T-cell (primary cell): ENCODE measurements around the gene SPAAR. TPM values are rescaled to one million over a fixed set of nuclear protein-coding genes. Genes with fewer than 3 reads are reported as not detected.
A peak's percentile ranks its signal among the peaks of the same experiment; 100 is the strongest.

Source experiments
- ATAC-seq, 4 experiments: fragments of 200-7000 bp in 3 of 4; fragments of 150-1000 bp in 1 of 4; cut with Tn5 transposase; replicated peaks in 1 of 4; 1 replicate in 3 of 4; 2 replicates in 1 of 4; pipeline ENCODE4 v1.10.0; 2021; ENCODE audit warnings: moderate library complexity in 3 of 4, mild to moderate bottlenecking in 2 of 4, moderate number of reproducible peaks in 1 of 4
- CTCF ChIA-PET, 2 donors: fragments of 300-600 bp; sonication (Branson Sonifier 250); formaldehyde crosslinking; loops; one replicate each; lab custom pipeline; 2022; ENCODE audit warnings: antibody characterized with exemption in 2 of 2; lab: Charles Lee
- POLR2A ChIA-PET, 2 donors: fragments of 300-600 bp; sonication (Branson Sonifier 250); formaldehyde crosslinking; loops; one replicate each; lab custom pipeline; 2022; ENCODE audit warnings: antibody characterized with exemption in 2 of 2; lab: Charles Lee
- DNase-seq, 35 experiments: peaks; one replicate each; pipeline versions ENCODE4 v3.0.0 to v3.0.0-alpha.2; 2013 to 2023
- H3K27ac ChIP-seq: one replicate; pipeline ENCODE4 v1.5.1; 2013; ENCODE audit warnings: low read length
- H3K27me3 ChIP-seq, 2 experiments: replicated peaks in 1 of 2; 1 replicate in 1 of 2; 2 replicates in 1 of 2; pipeline versions ENCODE4 v1.6.1 to v1.7.0; 2013; ENCODE audit warnings: low read length in 1 of 2, mixed read lengths in 1 of 2; ENCODE audit not compliant: control insufficient read depth in 2 of 2, insufficient read depth in 2 of 2; ENCODE audit errors: extremely low read depth in 1 of 2
- H3K36me3 ChIP-seq, 2 donors: 1 replicate in 1 of 2; 2 replicates in 1 of 2; pipeline versions ENCODE4 v1.6.1 to v1.7.0; 2013; ENCODE audit warnings: low read length in 1 of 2; ENCODE audit not compliant: control insufficient read depth in 2 of 2, insufficient read depth in 1 of 2; ENCODE audit errors: extremely low read depth in 1 of 2
- H3K4me1 ChIP-seq, 2 experiments: 1 replicate in 1 of 2; 2 replicates in 1 of 2; pipeline versions ENCODE4 v1.6.1 to v1.7.0; 2013; ENCODE audit warnings: low read length in 2 of 2, mixed read lengths in 1 of 2; ENCODE audit not compliant: insufficient read depth in 2 of 2, control insufficient read depth in 1 of 2; ENCODE audit errors: extremely low read depth in 1 of 2
- H3K4me3 ChIP-seq, 2 donors: 1 replicate in 1 of 2; 2 replicates in 1 of 2; pipeline versions ENCODE4 v1.5.1 to v1.7.0; 2013; ENCODE audit warnings: mild to moderate bottlenecking in 2 of 2, low read length in 1 of 2, moderate library complexity in 1 of 2; ENCODE audit not compliant: control insufficient read depth in 1 of 2; ENCODE audit errors: extremely low read depth in 1 of 2
- H3K9me3 ChIP-seq: 2 replicates; pipeline ENCODE4 v1.7.0; 2013
- H3K27ac Mint-ChIP-seq, 2 donors: one replicate each; pipeline ENCODE4 v1.8.0; 2020 to 2021; ENCODE audit warnings: mild to moderate bottlenecking in 2 of 2, mixed read lengths in 2 of 2
- H3K27me3 Mint-ChIP-seq, 2 donors: one replicate each; pipeline ENCODE4 v1.8.0; 2021 to 2022; ENCODE audit warnings: mixed read lengths in 2 of 2
- H3K36me3 Mint-ChIP-seq: one replicate; pipeline ENCODE4 v1.8.0; 2021; ENCODE audit warnings: mixed read lengths
- H3K4me1 Mint-ChIP-seq, 3 donors: one replicate each; pipeline ENCODE4 v1.8.0; 2020 to 2022; ENCODE audit warnings: mixed read lengths in 3 of 3, mild to moderate bottlenecking in 1 of 3
- H3K4me3 Mint-ChIP-seq, 3 donors: one replicate each; pipeline ENCODE4 v1.8.0; 2020 to 2022; ENCODE audit warnings: mild to moderate bottlenecking in 3 of 3, mixed read lengths in 3 of 3, moderate library complexity in 3 of 3
- H3K9me3 Mint-ChIP-seq, 3 donors: one replicate each; pipeline ENCODE4 v1.8.0; 2020 to 2022; ENCODE audit warnings: mixed read lengths in 3 of 3
- WGBS: methylation state at CpG from one replicate; pipeline ENCODE4 v1.1.5; 2013; ENCODE audit warnings: missing lambda C conversion rate; ENCODE audit not compliant: insufficient coverage; 5-methylcytosine and 5-hydroxymethylcytosine counted together
- total RNA-seq, 35 experiments: library from RNA in 6 of 35; stranded (reverse) in 6 of 35; fragments of 120-200 nt in 1 of 35; gene quantifications; one replicate each; pipeline versions ENCODE4 v1.2.1 to v1.2.4 and lab custom pipeline; 2013 to 2026

Gene SPAAR
- total RNA-seq, 5 donors from 2014 or later (not counting 1 experiment from before 2014, with no cell fraction given): not detected

DNA sequence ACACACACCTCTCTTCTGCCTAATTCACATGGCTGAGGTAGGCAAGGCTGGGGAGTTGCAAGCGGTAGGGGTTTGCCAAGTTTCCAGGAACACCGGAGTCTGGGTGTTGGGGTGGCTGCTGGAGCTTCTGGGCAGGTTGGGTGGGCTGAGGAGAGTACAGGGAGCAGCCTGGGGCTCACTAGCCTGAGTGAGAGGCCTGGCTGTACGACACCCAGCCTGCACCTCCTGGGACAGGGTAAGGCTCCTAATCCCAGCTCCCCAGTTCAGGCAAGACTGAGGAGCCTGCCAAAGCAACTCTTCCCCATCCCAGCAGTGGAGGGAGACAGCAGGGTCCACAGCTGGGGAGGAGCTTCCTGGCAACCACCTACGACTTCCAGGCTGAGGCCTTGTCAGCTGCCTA, 8.0 kb downstream of the SPAAR start:
- H3K27me3 ChIP-seq: no peaks in the 10 kb centered on the region
- H3K4me3 ChIP-seq: no peak overlapping the region
- no peak for ATAC-seq
- Mint-ChIP-seq H3K4me1 (peaks cover 5 to 16% (median 10%) of the 10 kb centered on the region in 3 donors), H3K4me3 (no peak overlapping the region), H3K9me3 (no peaks in the 10 kb centered on the region), H3K27me3 (no peaks in the 10 kb centered on the region), H3K36me3 (no peaks in the 10 kb centered on the region), H3K27ac (peak overlapping the region in 1 of 2 donors; percentile 64)
- DNase-seq: no peak
- CTCF ChIA-PET: no interaction called here
- peaks cover 0 to 9% of the 10 kb centered on the region in 2 experiments for H3K4me1 ChIP-seq
- H3K9me3 ChIP-seq: no peaks in the 10 kb centered on the region
- WGBS: 92% methylated on average over 1 of the region's 4 CpGs
- POLR2A ChIA-PET: no interaction called here
- no peaks in the 10 kb centered on the region for H3K36me3 ChIP-seq
- H3K27ac ChIP-seq: no peak overlapping the region

DNA sequence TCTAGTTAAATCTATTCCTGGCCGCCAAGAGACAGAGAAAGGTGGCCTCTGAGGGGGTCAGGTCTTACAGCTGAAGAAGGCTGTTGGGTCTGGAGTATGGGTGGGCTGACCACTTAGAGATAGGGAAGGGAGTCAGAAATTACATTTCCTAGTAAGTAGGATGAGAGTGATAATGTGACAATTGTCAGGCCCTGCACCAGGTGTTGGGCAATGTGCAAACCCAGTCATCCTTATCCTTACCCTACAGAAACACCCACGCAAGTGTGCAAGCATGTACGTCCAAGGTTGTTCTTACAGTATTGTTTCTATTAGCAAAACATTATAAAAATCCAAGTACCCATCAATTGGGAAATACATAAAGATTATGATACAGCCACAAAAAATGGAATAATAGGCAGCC, 9.5 kb downstream of the SPAAR start:
- no peaks in the 10 kb centered on the region for H3K9me3 Mint-ChIP-seq
- CTCF ChIA-PET: no interaction called here
- H3K36me3 ChIP-seq: no peaks in the 10 kb centered on the region
- POLR2A ChIA-PET: no interaction called here
- no peak overlapping the region for H3K4me3 Mint-ChIP-seq
- DNase-seq (no peak), ATAC-seq (no peak)
- H3K4me1 Mint-ChIP-seq: peaks cover 5 to 16% (median 6%) of the 10 kb centered on the region in 3 donors
- no peaks in the 10 kb centered on the region for H3K36me3 Mint-ChIP-seq
- H3K4me3 ChIP-seq: no peak overlapping the region
- no peaks in the 10 kb centered on the region for H3K27me3 ChIP-seq
- no peaks in the 10 kb centered on the region for H3K4me1 ChIP-seq
- peak overlapping the region in 1 of 2 donors; percentile 81 for H3K27ac Mint-ChIP-seq
- WGBS: 100% methylated on average over 1 of the region's 3 CpGs
- no peak overlapping the region for H3K27ac ChIP-seq
- H3K9me3 ChIP-seq: no peaks in the 10 kb centered on the region
- no peaks in the 10 kb centered on the region for H3K27me3 Mint-ChIP-seq

DNA sequence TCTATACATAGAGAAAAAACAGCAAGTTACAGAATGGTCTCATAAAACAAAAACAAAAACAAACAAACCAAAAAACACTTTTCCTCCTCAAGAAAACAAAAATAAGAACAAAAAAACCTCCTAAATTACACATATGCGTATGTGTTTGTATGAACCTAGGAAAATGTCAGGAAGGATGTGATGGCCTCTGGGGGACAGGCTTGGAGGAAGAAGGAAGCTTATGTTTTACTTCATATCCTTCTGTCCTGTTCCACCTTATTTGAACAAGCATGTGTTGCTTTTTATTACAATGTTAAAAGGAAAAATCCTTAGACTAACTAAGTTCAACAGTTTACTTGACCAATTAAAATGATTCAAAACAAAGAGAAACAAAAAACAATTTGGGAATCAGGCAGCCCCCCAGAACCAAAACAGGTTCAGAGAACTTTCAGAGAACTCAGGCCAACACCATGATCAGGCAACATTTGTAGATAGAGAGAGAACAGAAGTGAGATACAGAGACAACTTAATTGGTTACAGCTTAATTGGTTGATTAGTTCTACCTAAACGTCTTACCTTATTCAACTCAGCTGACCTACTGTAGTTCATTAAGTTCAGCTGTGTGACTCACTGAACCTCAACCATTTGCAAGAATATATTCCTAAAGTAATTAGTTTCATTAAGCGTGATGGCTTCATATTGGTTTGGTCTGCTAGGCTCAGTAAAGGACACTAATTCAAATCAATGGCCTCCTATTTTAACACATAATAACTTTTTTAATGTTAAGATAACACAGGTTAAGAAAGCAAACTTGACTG, 10.1 kb downstream of the SPAAR start:
- H3K9me3 Mint-ChIP-seq: no peaks in the 10 kb centered on the region
- WGBS: no CpG with 5 or more reads among the region's 3 CpGs
- POLR2A ChIA-PET: interaction anchor here in 1 of 2 donors (0.8 kb wide), 1 partner anchor 9 kb away, joined by 3 read pairs; no protein-coding TSS in a partner anchor

DNA sequence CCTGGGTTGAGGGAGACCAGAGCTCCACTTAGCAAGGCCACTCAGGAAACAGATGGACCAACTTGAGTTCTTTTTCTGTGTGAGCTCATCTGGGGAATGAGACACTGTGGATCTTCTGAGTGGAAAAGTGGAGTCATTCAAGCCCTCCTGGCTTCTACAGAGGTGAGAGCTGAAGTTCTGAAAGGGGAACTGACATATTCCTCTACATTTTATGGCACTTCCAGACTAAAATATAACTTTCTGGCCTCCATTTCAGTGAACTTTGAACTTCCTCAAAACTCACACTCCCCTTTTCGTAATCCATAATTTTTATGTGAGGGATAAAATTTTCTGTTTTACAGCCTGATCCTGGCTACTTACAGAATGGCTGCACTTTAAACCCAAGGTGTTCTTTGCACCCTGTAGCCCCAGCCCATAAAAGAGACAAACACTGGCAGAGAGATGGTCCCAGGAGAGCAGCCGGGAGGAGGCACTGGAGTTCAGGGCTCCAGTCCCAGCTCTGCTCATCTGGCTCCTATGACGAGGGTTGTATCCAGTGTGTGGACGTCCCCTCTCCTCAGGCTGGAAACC, 10.8 kb downstream of the SPAAR start:
- DNase-seq (no peak), ATAC-seq (no peak)
- Mint-ChIP-seq H3K4me3 (no peak overlapping the region), H3K36me3 (no peaks in the 10 kb centered on the region), H3K9me3 (no peaks in the 10 kb centered on the region), H3K4me1 (peaks cover 5 to 18% (median 8%) of the 10 kb centered on the region in 3 donors), H3K27ac (no peak overlapping the region), H3K27me3 (no peaks in the 10 kb centered on the region)
- Histone ChIP-seq H3K4me3 (no peak overlapping the region), H3K9me3 (no peaks in the 10 kb centered on the region), H3K4me1 (no peaks in the 10 kb centered on the region), H3K36me3 (no peaks in the 10 kb centered on the region), H3K27ac (no peak overlapping the region), H3K27me3 (peaks cover 0 to under 1% of the 10 kb centered on the region in 2 experiments)
- ChIA-PET POLR2A (interaction anchor here in 1 of 2 donors (0.8 kb wide), 1 partner anchor 8 kb away, joined by 3 read pairs; no protein-coding TSS in a partner anchor), CTCF (interaction anchor here in 1 of 2 donors (1.0 kb wide), 1 partner anchor 17 kb away, joined by 3 read pairs; no protein-coding TSS in a partner anchor)
- WGBS: 100% methylated on average over 3 of the region's 4 CpGs

More for the DNA sequence above, 10.1 kb downstream of the SPAAR start:
- Histone ChIP-seq H3K27me3 (no peaks in the 10 kb centered on the region), H3K4me1 (no peaks in the 10 kb centered on the region), H3K4me3 (no peak overlapping the region), H3K9me3 (no peaks in the 10 kb centered on the region), H3K36me3 (no peaks in the 10 kb centered on the region), H3K27ac (no peak overlapping the region)
- H3K4me3 Mint-ChIP-seq: no peak overlapping the region
- peaks cover 5 to 18% (median 8%) of the 10 kb centered on the region in 3 donors for H3K4me1 Mint-ChIP-seq
- DNase-seq (no peak), ATAC-seq (no peak)
- no peaks in the 10 kb centered on the region for H3K27me3 Mint-ChIP-seq
- CTCF ChIA-PET: no interaction called here
- H3K36me3 Mint-ChIP-seq: no peaks in the 10 kb centered on the region
- H3K27ac Mint-ChIP-seq: peak overlapping the region; percentile 19 to 81

GRCh38 chr9:35923598-35923926, 14.3 kb downstream of the SPAAR start:
- no peaks in the 10 kb centered on the region for H3K4me1 ChIP-seq
- ChIA-PET CTCF (no interaction called here), POLR2A (no interaction called here)
- no peak for ATAC-seq
- no peaks in the 10 kb centered on the region for H3K36me3 ChIP-seq
- H3K4me1 Mint-ChIP-seq: peaks cover 0 to 9% (median 5%) of the 10 kb centered on the region in 3 donors
- no CpG with 5 or more reads among the region's 1 CpG for WGBS
- H3K4me3 Mint-ChIP-seq: no peak overlapping the region
- no peak overlapping the region for H3K27ac Mint-ChIP-seq
- H3K9me3 ChIP-seq: no peaks in the 10 kb centered on the region
- no peak for DNase-seq
- H3K4me3 ChIP-seq: no peak overlapping the region
- no peaks in the 10 kb centered on the region for H3K9me3 Mint-ChIP-seq
- H3K27ac ChIP-seq: no peak overlapping the region
- H3K36me3 Mint-ChIP-seq: no peaks in the 10 kb centered on the region
- peaks cover 0 to 4% of the 10 kb centered on the region in 2 donors for H3K27me3 Mint-ChIP-seq
- H3K27me3 ChIP-seq: peaks cover 0 to 3% of the 10 kb centered on the region in 2 experiments

DNA sequence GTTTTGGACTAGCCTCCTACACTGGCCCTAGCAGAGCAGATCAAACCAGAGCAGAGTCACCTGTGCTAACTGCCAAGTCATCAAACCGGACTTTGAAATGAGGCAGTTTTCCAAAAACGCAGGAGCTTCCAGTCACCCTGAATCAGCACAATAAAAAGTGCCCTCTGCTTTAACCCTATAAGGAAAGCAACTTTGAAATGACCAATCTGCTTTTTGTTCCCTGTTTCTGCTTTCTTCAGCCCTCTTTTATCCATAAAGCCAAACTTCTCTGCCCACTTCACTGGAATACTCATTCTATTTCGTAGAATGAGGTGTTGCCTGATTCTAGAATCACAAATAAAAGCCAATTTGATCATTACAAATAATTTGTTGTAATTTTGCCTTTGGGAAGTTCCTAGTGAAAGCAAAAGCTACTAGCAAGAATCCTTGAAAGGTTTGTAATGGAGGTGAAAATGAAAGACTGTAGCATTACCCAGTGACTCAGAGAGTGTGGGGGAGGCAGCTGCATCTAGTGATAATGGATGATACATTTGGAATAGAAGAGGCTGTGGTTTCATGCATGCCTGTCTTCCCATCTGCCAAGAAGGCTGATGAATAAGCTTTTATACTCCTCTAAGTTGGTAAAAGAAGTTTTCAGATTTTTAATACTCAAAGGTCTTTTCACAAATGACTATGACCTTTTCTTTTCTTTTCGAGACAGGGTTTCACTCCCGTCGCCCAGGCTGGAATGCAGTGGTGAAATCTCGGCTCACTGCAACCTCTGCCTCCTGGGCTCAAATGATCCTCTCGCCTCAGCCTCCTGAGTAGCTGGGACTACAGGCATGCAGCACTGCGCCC, 14.9 kb downstream of the SPAAR start:
- H3K27ac ChIP-seq: no peak overlapping the region
- H3K4me3 Mint-ChIP-seq: no peak overlapping the region
- no peaks in the 10 kb centered on the region for H3K4me1 ChIP-seq
- no peak for DNase-seq
- H3K36me3 ChIP-seq: no peaks in the 10 kb centered on the region
- ChIA-PET POLR2A (no interaction called here), CTCF (no interaction called here)
- H3K4me1 Mint-ChIP-seq: peaks cover 0 to 6% (median 4%) of the 10 kb centered on the region in 3 donors
- H3K27ac Mint-ChIP-seq: no peak overlapping the region
- H3K36me3 Mint-ChIP-seq: no peaks in the 10 kb centered on the region
- peaks cover 0 to 4% of the 10 kb centered on the region in 2 donors for H3K27me3 Mint-ChIP-seq
- H3K9me3 ChIP-seq: no peaks in the 10 kb centered on the region
- no peak for ATAC-seq
- peaks cover 0 to 3% of the 10 kb centered on the region in 2 experiments for H3K27me3 ChIP-seq
- H3K9me3 Mint-ChIP-seq: no peaks in the 10 kb centered on the region
- H3K4me3 ChIP-seq: no peak overlapping the region
- WGBS: 80% methylated on average over 7 of the region's 9 CpGs
